Stimulated activated CD4-positive, alpha-beta T cell treated with anti-CD3 and anti-CD28 coated beads, Interleukin-15, amount 100 ng/mL, for 24 hours (primary cell): ENCODE results near the gene BCAS2.

Experiments used
- DNase-seq: peaks from one replicate; pipeline ENCODE4 v3.0.0-alpha.2; 2020

BCAS2 gene

GRCh38 chr1:114558544-114558943 is 22.9 kb downstream of the BCAS2 start:
- DNase-seq, result no peak

- no peak for DNase-seq
Observed at GRCh38 chr1:114554577-114554976, 26.8 kb downstream of the BCAS2 start.

- no peak for DNase-seq
Observed at GRCh38 chr1:114552106-114552639, 29.2 kb downstream of the BCAS2 start.

- no peak for DNase-seq
Observed at GRCh38 chr1:114551400-114551799, 30.0 kb downstream of the BCAS2 start.

- no peak for DNase-seq
Observed at GRCh38 chr1:114550336-114550735, 31.1 kb downstream of the BCAS2 start.

GRCh38 chr1:114549137-114549536 is 32.3 kb downstream of the BCAS2 start:
- DNase-seq, result no peak

GRCh38 chr1:114547076-114547475 is 34.3 kb downstream of the BCAS2 start:
- DNase-seq, result no peak

GRCh38 chr1:114545796-114546195 is 35.6 kb downstream of the BCAS2 start:
- DNase-seq, result no peak

GRCh38 chr1:114545315-114545714 is 36.1 kb downstream of the BCAS2 start:
- DNase-seq, result no peak

- DNase-seq, result no peak
Observed at GRCh38 chr1:114540821-114541220, 40.6 kb downstream of the BCAS2 start.

- DNase-seq, result no peak
Observed at GRCh38 chr1:114540272-114540671, 41.1 kb downstream of the BCAS2 start.

- DNase-seq, result no peak
Observed at GRCh38 chr1:114536043-114536442, 45.4 kb downstream of the BCAS2 start.

- no peak for DNase-seq
Observed at GRCh38 chr1:114535401-114535800, 46.0 kb downstream of the BCAS2 start.

GRCh38 chr1:114531094-114531493 is 50.3 kb downstream of the BCAS2 start:
- no peak for DNase-seq

GRCh38 chr1:114530224-114530623 is 51.2 kb downstream of the BCAS2 start:
- DNase-seq, result no peak

GRCh38 chr1:114524944-114525343 is 56.5 kb downstream of the BCAS2 start:
- no peak for DNase-seq

- DNase-seq, result no peak
Observed at GRCh38 chr1:114522264-114522575, 59.2 kb downstream of the BCAS2 start.

- no peak for DNase-seq
Observed at GRCh38 chr1:114521396-114522263, 59.8 kb downstream of the BCAS2 start.
